WTC11 (cell line): Measurements from ENCODE around the gene COA1.

ENCODE experiments used
- AFF4 ChIP-seq: sonication (generic); formaldehyde crosslinking; IDR thresholded peaks from 2 replicates; pipeline ENCODE4 v1.8.1; 2023; ENCODE audit warnings: mild to moderate bottlenecking, missing genetic modification reagents, borderline replicate concordance
- JUN ChIP-seq: sonication (generic); formaldehyde crosslinking; IDR thresholded peaks from 2 replicates; pipeline ENCODE4 v1.8.0; 2023; ENCODE audit warnings: mild to moderate bottlenecking, missing genetic modification reagents
- NFE2L1 ChIP-seq: sonication (generic); formaldehyde crosslinking; IDR thresholded peaks from 2 replicates; pipeline ENCODE4 v1.8.1; 2023; ENCODE audit warnings: missing genetic modification reagents
- NFYB ChIP-seq: sonication (generic); formaldehyde crosslinking; conservative IDR thresholded peaks from 2 replicates; pipeline ENCODE4 v1.8.0; 2022; ENCODE audit warnings: low read depth, missing genetic modification reagents
- NR1H2 ChIP-seq: sonication (generic); formaldehyde crosslinking; IDR thresholded peaks from 2 replicates; pipeline ENCODE4 v1.9.0; 2021; ENCODE audit warnings: mild to moderate bottlenecking, moderate library complexity, missing genetic modification reagents
- NR2C2 ChIP-seq: sonication (generic); formaldehyde crosslinking; IDR thresholded peaks from 2 replicates; pipeline ENCODE4 v1.8.0; 2022; ENCODE audit warnings: mild to moderate bottlenecking, missing genetic modification reagents
- TP53 ChIP-seq: sonication (generic); formaldehyde crosslinking; IDR thresholded peaks from 2 replicates; pipeline ENCODE4 v1.8.1; 2023; ENCODE audit warnings: mild to moderate bottlenecking, missing genetic modification reagents
- USF1 ChIP-seq: sonication (generic); formaldehyde crosslinking; IDR thresholded peaks from 2 replicates; pipeline ENCODE4 v1.8.0; 2022; ENCODE audit warnings: mild to moderate bottlenecking, missing genetic modification reagents
- TF ChIP-seq, protein P1 (sequence below): fragments of 200-600 bp; IDR thresholded peaks from 2 replicates; pipeline ENCODE4 v1.8.0; 2022; ENCODE audit warnings: antibody characterized with exemption
- TF ChIP-seq, protein P2 (sequence below): sonication (generic); formaldehyde crosslinking; IDR thresholded peaks from 2 replicates; pipeline ENCODE4 v1.8.1; 2022; ENCODE audit warnings: low read depth, missing genetic modification reagents, borderline replicate concordance
- TF ChIP-seq, protein P3 (sequence below): sonication (generic); formaldehyde crosslinking; IDR thresholded peaks from 2 replicates; pipeline ENCODE4 v1.8.1; 2023; ENCODE audit warnings: mild to moderate bottlenecking, missing genetic modification reagents

DNA sequence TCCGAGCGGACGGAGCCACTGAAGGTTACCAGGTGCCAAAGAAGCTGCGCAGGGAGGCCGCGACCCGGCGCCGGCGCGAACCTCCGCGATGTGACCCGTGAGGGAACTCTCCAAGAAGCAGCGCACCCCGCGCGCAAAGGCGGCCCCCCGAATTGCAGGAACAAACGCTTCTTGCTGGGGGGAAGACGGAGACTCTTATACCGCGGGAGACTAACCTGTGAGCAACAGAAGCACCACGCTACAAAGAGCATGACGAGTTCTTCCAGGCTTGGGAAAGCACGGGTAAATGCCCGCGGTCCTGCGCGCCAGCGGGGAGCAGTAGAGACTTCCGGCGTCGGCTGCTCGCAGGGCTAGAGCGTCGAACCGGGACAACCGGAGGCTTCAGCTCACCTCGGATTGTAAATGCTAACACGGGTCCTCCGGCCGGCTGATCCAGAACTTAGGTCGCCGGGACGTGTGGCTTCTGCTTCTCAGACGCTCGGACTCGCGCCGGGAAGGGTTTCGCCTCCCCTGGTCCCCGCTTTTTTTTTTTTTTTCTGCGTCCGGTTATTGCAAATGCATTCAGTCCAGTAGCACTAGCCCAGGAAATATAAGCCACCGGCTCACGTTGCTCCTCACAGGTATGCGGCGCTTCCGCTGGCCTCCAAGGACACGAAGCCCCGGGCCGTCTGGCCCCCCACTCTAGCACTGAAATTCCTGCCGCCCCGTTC, at the start of gene COA1:
- TF ChIP-seq USF1 (CRISPR knock-in tag) (no peak), NFE2L1 (CRISPR knock-in tag) (peak; percentile 56; the same call in 1 of the 2 replicates), JUN (CRISPR knock-in tag) (no peak), NR1H2 (CRISPR knock-in tag) (no peak), NFYB (0 out of 2 replicates have a peak, but pooled peaks have one; percentile 13), NR2C2 (CRISPR knock-in tag) (no peak), AFF4 (no peak), TP53 (no peak)
- TF ChIP-seq, protein P1, sequence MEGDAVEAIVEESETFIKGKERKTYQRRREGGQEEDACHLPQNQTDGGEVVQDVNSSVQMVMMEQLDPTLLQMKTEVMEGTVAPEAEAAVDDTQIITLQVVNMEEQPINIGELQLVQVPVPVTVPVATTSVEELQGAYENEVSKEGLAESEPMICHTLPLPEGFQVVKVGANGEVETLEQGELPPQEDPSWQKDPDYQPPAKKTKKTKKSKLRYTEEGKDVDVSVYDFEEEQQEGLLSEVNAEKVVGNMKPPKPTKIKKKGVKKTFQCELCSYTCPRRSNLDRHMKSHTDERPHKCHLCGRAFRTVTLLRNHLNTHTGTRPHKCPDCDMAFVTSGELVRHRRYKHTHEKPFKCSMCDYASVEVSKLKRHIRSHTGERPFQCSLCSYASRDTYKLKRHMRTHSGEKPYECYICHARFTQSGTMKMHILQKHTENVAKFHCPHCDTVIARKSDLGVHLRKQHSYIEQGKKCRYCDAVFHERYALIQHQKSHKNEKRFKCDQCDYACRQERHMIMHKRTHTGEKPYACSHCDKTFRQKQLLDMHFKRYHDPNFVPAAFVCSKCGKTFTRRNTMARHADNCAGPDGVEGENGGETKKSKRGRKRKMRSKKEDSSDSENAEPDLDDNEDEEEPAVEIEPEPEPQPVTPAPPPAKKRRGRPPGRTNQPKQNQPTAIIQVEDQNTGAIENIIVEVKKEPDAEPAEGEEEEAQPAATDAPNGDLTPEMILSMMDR, result no peak
- TF ChIP-seq, protein P2, sequence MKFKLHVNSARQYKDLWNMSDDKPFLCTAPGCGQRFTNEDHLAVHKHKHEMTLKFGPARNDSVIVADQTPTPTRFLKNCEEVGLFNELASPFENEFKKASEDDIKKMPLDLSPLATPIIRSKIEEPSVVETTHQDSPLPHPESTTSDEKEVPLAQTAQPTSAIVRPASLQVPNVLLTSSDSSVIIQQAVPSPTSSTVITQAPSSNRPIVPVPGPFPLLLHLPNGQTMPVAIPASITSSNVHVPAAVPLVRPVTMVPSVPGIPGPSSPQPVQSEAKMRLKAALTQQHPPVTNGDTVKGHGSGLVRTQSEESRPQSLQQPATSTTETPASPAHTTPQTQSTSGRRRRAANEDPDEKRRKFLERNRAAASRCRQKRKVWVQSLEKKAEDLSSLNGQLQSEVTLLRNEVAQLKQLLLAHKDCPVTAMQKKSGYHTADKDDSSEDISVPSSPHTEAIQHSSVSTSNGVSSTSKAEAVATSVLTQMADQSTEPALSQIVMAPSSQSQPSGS (CRISPR knock-in tag), result no peak
- TF ChIP-seq, protein P3, sequence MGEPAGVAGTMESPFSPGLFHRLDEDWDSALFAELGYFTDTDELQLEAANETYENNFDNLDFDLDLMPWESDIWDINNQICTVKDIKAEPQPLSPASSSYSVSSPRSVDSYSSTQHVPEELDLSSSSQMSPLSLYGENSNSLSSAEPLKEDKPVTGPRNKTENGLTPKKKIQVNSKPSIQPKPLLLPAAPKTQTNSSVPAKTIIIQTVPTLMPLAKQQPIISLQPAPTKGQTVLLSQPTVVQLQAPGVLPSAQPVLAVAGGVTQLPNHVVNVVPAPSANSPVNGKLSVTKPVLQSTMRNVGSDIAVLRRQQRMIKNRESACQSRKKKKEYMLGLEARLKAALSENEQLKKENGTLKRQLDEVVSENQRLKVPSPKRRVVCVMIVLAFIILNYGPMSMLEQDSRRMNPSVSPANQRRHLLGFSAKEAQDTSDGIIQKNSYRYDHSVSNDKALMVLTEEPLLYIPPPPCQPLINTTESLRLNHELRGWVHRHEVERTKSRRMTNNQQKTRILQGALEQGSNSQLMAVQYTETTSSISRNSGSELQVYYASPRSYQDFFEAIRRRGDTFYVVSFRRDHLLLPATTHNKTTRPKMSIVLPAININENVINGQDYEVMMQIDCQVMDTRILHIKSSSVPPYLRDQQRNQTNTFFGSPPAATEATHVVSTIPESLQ, result no peak
